AG04450 (cell line): ENCODE results near the gene CCDC3. TPM values are rescaled to one million over a fixed set of nuclear protein-coding genes. Genes with fewer than 3 reads are reported as not detected.

Experiments used
- CTCF ChIA-PET: fragments of 300-600, 350-600 bp; formaldehyde crosslinking; extraction: SDS; loops from one replicate; lab custom pipeline; 2022; ENCODE audit warnings: antibody characterized with exemption, inconsistent platforms; lab: Charles Lee
- POLR2A ChIA-PET: fragments of 350-600 bp; formaldehyde crosslinking; extraction: SDS; loops from one replicate; lab custom pipeline; 2021; ENCODE audit warnings: antibody characterized with exemption, inconsistent platforms; lab: Yijun Ruan, JAX
- DNase-seq: peaks from one replicate; pipeline ENCODE4 v3.0.0-alpha.2; 2011; ENCODE audit warnings: low read depth, low spot score
- H3K27ac ChIP-seq: one replicate; pipeline ENCODE4 v1.5.1; 2012; ENCODE audit warnings: low read depth, low read length, control low read depth
- H3K27me3 ChIP-seq: one replicate; pipeline ENCODE4 v1.6.0; 2012; ENCODE audit warnings: low read length; ENCODE audit not compliant: control insufficient read depth, insufficient read depth
- H3K4me3 ChIP-seq: 2 replicates; pipeline ENCODE4 v1.5.1; 2011; ENCODE audit warnings: mild to moderate bottlenecking, low read depth, low read length, control low read depth
- H3K9me3 ChIP-seq: 2 replicates; pipeline ENCODE4 v1.5.1; 2012; ENCODE audit warnings: low read length; ENCODE audit not compliant: control insufficient read depth, insufficient read depth
- polyA plus RNA-seq: library from polyadenylated mRNA; depleted of rRNA; stranded (reverse); fragments of >200 nt; gene quantifications from 2 replicates; pipeline ENCODE4 v1.2.3, GENCODE V29; 2011
- TF ChIP-seq, protein P1 (sequence below): IDR thresholded peaks from 2 replicates; pipeline ENCODE4 v1.5.1; 2011; ENCODE audit warnings: low read depth, low read length, control low read depth, inconsistent platforms

CCDC3 gene
- polyA plus RNA-seq, 1 experiment = 3.3 TPM

- ChIA-PET POLR2A (no interaction called here), CTCF (no interaction called here)
- no peak for DNase-seq
- H3K9me3 ChIP-seq = no peaks in the 10 kb centered on the region
- H3K27me3 ChIP-seq = peaks cover 8% of the 10 kb centered on the region
- TF ChIP-seq, protein P1, sequence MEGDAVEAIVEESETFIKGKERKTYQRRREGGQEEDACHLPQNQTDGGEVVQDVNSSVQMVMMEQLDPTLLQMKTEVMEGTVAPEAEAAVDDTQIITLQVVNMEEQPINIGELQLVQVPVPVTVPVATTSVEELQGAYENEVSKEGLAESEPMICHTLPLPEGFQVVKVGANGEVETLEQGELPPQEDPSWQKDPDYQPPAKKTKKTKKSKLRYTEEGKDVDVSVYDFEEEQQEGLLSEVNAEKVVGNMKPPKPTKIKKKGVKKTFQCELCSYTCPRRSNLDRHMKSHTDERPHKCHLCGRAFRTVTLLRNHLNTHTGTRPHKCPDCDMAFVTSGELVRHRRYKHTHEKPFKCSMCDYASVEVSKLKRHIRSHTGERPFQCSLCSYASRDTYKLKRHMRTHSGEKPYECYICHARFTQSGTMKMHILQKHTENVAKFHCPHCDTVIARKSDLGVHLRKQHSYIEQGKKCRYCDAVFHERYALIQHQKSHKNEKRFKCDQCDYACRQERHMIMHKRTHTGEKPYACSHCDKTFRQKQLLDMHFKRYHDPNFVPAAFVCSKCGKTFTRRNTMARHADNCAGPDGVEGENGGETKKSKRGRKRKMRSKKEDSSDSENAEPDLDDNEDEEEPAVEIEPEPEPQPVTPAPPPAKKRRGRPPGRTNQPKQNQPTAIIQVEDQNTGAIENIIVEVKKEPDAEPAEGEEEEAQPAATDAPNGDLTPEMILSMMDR = no peak
- H3K27ac ChIP-seq = no peak overlapping the region
- H3K4me3 ChIP-seq = no peak overlapping the region
These were observed 46.2 kb upstream of the CCDC3 start for GRCh38 chr10:13047529-13048206.

DNA sequence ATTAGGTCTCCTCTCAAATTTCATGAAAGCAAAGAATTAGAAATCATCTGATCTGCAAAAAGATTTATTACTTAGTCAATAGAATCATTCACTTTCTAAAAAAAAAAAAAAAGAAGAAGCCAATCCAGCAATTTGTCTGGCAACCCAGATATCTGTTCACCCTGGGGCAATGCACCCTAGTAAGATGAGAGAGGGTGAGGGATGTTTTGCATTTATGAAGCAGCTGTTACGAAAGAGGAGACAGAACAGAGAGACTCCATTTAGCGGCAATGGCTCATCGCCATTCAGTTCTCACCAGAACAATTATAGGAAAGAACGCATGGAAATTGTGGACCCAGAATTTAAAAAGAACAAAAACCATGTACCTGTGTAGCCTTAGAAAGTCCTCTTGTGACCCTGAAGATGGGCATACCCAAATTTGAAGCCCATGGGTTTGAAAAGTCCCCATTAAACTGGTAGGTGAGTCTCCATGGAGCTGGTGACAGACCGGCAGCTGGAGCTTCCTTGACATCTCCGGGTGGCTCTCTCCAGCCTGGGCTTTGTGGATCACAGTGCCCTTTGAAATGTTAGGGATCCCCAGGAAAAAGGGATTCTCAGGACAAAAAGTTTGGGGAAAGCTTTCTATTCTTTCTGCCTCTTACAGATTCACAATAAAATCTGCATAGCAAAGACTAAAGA, 45.5 kb upstream of the CCDC3 start:
- Histone ChIP-seq H3K27me3 (peaks cover 4% of the 10 kb centered on the region), H3K4me3 (no peak overlapping the region), H3K27ac (no peak overlapping the region), H3K9me3 (no peaks in the 10 kb centered on the region)
- ChIA-PET POLR2A (no interaction called here), CTCF (no interaction called here)
- DNase-seq = no peak
- TF ChIP-seq, protein P1 = no peak

DNA sequence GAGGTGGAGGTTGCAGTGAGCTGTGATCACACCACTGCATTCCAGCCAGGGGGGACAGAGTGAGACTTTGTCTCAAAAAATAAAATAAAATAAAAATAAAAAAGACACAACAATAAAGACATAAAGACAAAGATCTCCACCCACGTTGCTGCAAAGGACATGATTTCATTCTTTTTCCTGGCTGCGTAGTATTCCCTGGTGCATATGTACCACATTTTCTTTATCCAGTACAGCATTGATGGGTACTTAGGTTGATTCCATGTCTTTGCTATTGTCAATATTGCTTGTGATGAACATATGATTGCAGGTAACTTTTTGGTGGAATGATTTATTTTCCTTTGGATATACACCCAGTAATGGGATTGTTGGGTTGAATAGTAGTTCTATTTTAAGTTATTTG, 42.0 kb upstream of the CCDC3 start:
- Histone ChIP-seq H3K9me3 (no peaks in the 10 kb centered on the region), H3K27ac (no peak overlapping the region), H3K4me3 (no peak overlapping the region), H3K27me3 (peaks cover 5% of the 10 kb centered on the region)
- POLR2A ChIA-PET = no interaction called here
- TF ChIP-seq, protein P1 = no peak
- CTCF ChIA-PET = no interaction called here
- DNase-seq = no peak

DNA sequence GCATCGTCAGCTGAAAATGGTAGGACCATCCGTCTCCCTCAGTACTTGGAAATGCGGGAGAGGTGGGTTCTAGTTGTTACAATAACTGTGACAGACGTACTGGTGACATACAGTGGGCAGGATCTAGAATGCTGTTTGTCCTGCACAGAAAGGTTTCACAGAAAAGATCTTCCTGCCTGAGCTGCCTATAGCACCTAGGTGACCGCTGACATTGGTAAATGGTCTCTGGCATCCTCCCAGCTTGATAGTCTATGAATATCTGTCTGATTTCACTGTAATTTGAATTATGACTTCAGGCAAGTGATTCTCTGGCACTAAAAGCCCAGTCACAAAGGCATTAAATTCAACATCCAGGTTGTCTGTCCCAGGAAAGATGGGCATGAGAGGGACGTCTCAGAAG, 38.2 kb upstream of the CCDC3 start:
- H3K4me3 ChIP-seq = no peak overlapping the region
- TF ChIP-seq, protein P1 = no peak
- POLR2A ChIA-PET = no interaction called here
- CTCF ChIA-PET = interaction anchor here (1.0 kb wide), 1 partner anchor 46 kb away, joined by 4 read pairs; no protein-coding TSS in a partner anchor
- peaks cover 10% of the 10 kb centered on the region for H3K27me3 ChIP-seq
- DNase-seq = no peak
- H3K9me3 ChIP-seq = no peaks in the 10 kb centered on the region
- H3K27ac ChIP-seq = no peak overlapping the region

- CTCF ChIA-PET = no interaction called here
- no peak for DNase-seq
- H3K27me3 ChIP-seq = peaks cover 10% of the 10 kb centered on the region
- no peak overlapping the region for H3K27ac ChIP-seq
- H3K9me3 ChIP-seq = no peaks in the 10 kb centered on the region
- no peak overlapping the region for H3K4me3 ChIP-seq
- TF ChIP-seq, protein P1 = no peak
- POLR2A ChIA-PET = no interaction called here
These were observed 36.9 kb upstream of the CCDC3 start for GRCh38 chr10:13038391-13038790.
